ENCODE measurements around the gene CATSPERZ.

CATSPERZ gene

DNA sequence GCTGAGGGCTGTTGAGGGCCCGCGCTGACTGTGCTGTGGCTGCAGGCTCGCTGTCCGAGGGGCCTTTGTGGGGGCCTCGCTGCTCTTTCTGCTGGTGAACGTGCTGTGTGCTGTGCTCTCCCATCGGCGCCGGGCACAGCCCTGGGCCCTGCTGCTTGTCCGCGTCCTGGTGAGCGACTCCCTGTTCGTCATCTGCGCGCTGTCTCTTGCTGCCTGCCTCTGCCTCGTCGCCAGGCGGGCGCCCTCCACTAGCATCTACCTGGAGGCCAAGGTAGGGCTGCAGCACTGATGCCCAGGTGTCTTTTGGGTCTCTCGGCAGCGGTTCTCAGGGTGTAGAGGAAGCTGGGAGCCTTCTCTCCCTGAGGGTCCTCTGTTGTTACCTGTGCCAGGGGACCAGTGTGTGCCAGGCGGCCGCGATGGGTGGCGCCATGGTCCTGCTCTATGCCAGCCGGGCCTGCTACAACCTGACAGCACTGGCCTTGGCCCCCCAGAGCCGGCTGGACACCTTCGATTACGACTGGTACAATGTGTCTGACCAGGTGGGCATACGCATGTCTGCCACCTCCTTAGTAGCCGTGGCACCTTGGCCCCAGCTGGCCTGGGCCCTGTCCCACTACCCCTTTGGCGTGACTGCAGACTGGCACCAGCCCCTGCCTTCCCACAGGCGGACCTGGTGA lies 12.3 kb upstream of the CATSPERZ start:
- no peak overlapping the region for H3K4me3 ChIP-seq (ENCODE audit: low read depth, low read length)
- DNase-seq (ENCODE audit: low read depth): no peak
- TF ChIP-seq, protein P1, sequence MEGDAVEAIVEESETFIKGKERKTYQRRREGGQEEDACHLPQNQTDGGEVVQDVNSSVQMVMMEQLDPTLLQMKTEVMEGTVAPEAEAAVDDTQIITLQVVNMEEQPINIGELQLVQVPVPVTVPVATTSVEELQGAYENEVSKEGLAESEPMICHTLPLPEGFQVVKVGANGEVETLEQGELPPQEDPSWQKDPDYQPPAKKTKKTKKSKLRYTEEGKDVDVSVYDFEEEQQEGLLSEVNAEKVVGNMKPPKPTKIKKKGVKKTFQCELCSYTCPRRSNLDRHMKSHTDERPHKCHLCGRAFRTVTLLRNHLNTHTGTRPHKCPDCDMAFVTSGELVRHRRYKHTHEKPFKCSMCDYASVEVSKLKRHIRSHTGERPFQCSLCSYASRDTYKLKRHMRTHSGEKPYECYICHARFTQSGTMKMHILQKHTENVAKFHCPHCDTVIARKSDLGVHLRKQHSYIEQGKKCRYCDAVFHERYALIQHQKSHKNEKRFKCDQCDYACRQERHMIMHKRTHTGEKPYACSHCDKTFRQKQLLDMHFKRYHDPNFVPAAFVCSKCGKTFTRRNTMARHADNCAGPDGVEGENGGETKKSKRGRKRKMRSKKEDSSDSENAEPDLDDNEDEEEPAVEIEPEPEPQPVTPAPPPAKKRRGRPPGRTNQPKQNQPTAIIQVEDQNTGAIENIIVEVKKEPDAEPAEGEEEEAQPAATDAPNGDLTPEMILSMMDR (IDR thresholded peaks at IDR 0.05; ENCODE audit: low read depth, low read length): no peak
- TF ChIP-seq MYC (IDR thresholded peaks at IDR 0.05; ENCODE audit: low read depth, low read length): no peak
- TF ChIP-seq, protein P2, sequence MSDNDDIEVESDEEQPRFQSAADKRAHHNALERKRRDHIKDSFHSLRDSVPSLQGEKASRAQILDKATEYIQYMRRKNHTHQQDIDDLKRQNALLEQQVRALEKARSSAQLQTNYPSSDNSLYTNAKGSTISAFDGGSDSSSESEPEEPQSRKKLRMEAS (IDR thresholded peaks at IDR 0.05; ENCODE audit: low read depth, low read length): no peak

DNA sequence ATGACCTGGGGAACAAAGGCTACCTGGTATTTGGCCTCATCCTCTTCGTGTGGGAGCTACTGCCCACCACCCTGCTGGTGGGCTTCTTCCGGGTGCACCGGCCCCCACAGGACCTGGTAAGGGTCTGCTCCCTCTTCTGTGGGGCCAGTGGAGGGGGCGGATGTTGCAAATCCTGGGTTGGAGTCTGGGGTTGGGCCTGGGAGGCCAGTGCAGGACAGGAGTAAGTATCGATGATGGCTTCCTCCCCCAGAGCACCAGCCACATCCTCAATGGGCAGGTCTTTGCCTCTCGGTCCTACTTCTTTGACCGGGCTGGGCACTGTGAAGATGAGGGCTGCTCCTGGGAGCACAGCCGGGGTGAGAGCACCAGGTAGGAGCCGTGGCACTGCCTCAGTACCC lies 11.8 kb upstream of the CATSPERZ start:
- TF ChIP-seq MYC (IDR thresholded peaks at IDR 0.05; ENCODE audit: low read depth, low read length): no peak
- TF ChIP-seq POLR2A (IDR thresholded peaks at IDR 0.05; ENCODE audit: extremely low read depth, insufficient read length): no peak
- TF ChIP-seq, protein P1 (IDR thresholded peaks at IDR 0.05; ENCODE audit: low read depth, low read length): no peak
- TF ChIP-seq, protein P2 (IDR thresholded peaks at IDR 0.05; ENCODE audit: low read depth, low read length): no peak
- DNase-seq (ENCODE audit: low read depth): no peak
- H3K4me3 ChIP-seq (ENCODE audit: low read depth, low read length): no peak overlapping the region

DNA sequence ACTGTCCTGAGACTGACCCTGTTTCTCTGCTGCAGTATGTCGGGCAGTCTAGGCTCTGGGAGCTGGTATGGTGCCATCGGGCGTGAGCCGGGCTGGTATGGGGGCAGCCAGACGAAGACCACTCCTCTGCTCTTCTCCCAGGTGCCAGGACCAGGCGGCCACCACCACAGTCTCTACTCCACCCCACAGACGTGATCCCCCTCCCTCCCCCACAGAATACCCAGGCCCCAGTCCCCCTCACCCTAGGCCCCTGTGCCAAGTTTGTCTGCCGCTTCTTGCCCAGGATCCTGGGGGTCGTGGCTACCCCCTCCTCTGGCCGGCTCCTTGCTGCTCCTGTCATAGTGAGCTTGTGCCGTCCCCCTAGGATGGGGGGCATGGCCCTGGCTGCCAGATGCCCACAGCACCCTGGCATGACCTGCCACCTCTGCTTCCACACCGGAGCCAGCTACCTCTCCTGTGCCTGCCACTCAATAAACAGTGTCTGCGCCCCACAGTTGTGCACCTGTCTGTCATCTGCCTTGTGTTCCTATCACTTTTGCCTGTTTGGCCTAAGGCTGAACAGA lies 11.1 kb upstream of the CATSPERZ start:
- no peak for DNase-seq (ENCODE audit: low read depth)
- TF ChIP-seq POLR2A (IDR thresholded peaks at IDR 0.05; ENCODE audit: extremely low read depth, insufficient read length) (no peak), MYC (IDR thresholded peaks at IDR 0.05; ENCODE audit: low read depth, low read length) (no peak)
- TF ChIP-seq, protein P2 (IDR thresholded peaks at IDR 0.05; ENCODE audit: low read depth, low read length): no peak
- TF ChIP-seq, protein P1 (IDR thresholded peaks at IDR 0.05; ENCODE audit: low read depth, low read length): no peak
- no peak overlapping the region for H3K4me3 ChIP-seq (ENCODE audit: low read depth, low read length)

DNA sequence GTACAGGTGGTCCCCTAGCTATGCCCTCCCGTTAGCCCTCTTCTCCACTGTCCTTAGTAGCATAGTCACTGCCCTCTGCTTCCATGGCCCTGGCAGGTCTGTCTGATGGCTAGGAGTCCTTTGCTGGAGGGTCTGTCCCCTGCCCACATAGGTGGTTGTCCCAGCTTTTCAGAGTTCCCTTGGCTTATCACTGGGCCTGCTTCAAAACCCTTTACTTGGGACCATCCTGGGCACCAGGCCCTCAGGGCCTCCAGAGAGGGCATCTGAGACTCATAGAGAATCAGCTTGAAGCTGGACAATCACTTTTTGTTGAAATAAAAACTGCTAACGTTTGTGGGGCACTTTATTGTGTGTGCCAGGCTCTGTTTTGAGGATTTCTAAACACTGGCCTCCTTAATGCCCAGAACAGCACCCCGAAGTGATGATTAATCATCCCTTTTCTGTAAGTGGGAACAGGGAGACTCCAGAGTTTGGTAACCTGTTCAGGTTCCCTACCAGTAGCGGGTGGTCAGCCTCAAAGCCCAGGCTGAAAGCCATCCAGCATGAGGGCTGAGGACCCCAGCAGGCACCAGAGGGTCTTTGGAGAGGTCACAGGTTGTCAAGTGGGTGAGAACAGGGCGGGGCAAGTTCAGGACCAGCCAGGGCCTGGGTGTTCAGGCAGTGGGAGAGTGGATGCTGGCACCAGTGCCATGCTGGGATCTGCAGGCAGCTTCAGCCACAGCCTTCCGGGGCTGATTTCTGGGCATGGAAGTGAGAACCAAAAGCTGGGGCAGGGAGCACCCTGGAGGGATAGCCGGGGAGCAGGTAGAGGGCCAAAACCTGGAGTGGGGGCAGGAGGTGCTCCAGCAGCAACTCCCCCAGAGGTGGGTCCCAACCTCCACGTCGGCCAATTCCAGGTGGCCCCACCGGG lies 9.6 kb upstream of the CATSPERZ start:
- no peak for DNase-seq (ENCODE audit: low read depth)
- no peak overlapping the region for H3K4me3 ChIP-seq (ENCODE audit: low read depth, low read length)
- TF ChIP-seq, protein P2 (IDR thresholded peaks at IDR 0.05; ENCODE audit: low read depth, low read length): no peak
- TF ChIP-seq MYC (IDR thresholded peaks at IDR 0.05; ENCODE audit: low read depth, low read length) (no peak), POLR2A (IDR thresholded peaks at IDR 0.05; ENCODE audit: extremely low read depth, insufficient read length) (no peak)
- TF ChIP-seq, protein P1 (IDR thresholded peaks at IDR 0.05; ENCODE audit: low read depth, low read length): no peak

DNA sequence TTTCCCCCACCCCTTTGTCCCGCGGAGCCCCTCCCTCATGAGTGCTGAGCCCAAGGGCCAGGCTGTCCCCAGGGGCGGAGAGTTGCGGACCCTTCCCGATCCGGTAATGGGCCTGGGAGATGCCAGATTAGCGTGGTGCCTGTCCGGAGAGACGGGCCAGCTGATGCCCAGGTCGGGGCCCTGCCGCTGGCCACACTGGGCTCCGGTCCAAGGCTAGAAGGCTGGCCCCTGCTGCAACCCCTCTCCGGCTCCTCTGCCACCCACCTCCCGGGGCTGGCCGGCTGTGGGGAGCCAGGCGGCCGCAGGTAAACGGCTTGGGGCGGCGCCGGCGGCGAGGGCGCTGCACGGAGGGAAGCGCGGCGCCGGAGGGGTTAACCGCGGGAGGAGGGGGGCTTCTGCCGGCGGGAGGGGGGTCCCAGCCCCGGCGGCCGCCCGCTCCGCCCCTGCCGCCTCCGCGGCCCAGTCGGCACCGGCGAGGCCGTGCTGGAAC lies 8.9 kb upstream of the CATSPERZ start, which contains the start of gene KCNK4:
KCNK4 (plus strand) TSS at position 41 of the 490 bp plus-strand sequence. CDS start 1,717 bp downstream, outside the sequence.
- DNase-seq (ENCODE audit: low read depth): no peak
- H3K4me3 ChIP-seq (ENCODE audit: low read depth, low read length): no peak within 1 kb of the TSS
- TF ChIP-seq POLR2A (IDR thresholded peaks at IDR 0.05; ENCODE audit: extremely low read depth, insufficient read length): no peak
- TF ChIP-seq, protein P2 (IDR thresholded peaks at IDR 0.05; ENCODE audit: low read depth, low read length): no peak
- TF ChIP-seq, protein P1 (IDR thresholded peaks at IDR 0.05; ENCODE audit: low read depth, low read length): no peak
- no peak for TF ChIP-seq MYC (IDR thresholded peaks at IDR 0.05; ENCODE audit: low read depth, low read length)
